GM23338 (cell line): ENCODE measurements around the gene ATG9B. TPM values are rescaled to one million over a fixed set of nuclear protein-coding genes. Genes with fewer than 3 reads are reported as not detected.

Experiments
- ATAC-seq: fragments of 200-7000 bp; cut with Tn5 transposase; 3 replicates; pipeline ENCODE4 v1.9.1; 2020
- DNase-seq: peaks from one replicate; pipeline ENCODE4 v3.0.0-alpha.2; 2015; ENCODE audit warnings: low spot score
- H2AFZ ChIP-seq: fragments of 200-600 bp; sonication (generic); 2 replicates; pipeline ENCODE4 v1.8.0; 2016; ENCODE audit warnings: antibody characterized with exemption, mild to moderate bottlenecking, moderate library complexity
- H3F3A ChIP-seq: fragments of 200-600 bp; sonication (generic); replicated peaks from 2 replicates; pipeline ENCODE4 v1.8.0; 2017; ENCODE audit warnings: antibody characterized with exemption, mixed run types, low read depth
- H3K27ac ChIP-seq: fragments of 200-600 bp; sonication (generic); 2 replicates; pipeline ENCODE4 v1.6.1; 2016; ENCODE audit warnings: low read depth
- H3K27me3 ChIP-seq: fragments of 200-600 bp; sonication (generic); 2 replicates; pipeline ENCODE4 v1.8.0; 2016; ENCODE audit warnings: mild to moderate bottlenecking, mixed run types, moderate library complexity; ENCODE audit not compliant: insufficient read depth
- H3K36me3 ChIP-seq: fragments of 200-600 bp; sonication (generic); 2 replicates; pipeline ENCODE4 v1.8.0; 2016; ENCODE audit warnings: mild to moderate bottlenecking; ENCODE audit not compliant: insufficient read depth
- H3K4me1 ChIP-seq: fragments of 200-600 bp; sonication (generic); 2 replicates; pipeline ENCODE4 v1.8.0; 2016; ENCODE audit warnings: mild to moderate bottlenecking, moderate library complexity; ENCODE audit not compliant: insufficient read depth
- H3K4me2 ChIP-seq: fragments of 200-600 bp; sonication (generic); 2 replicates; pipeline ENCODE4 v1.7.1; 2017; ENCODE audit warnings: mixed run types
- H3K4me3 ChIP-seq: fragments of 200-600 bp; sonication (generic); 2 replicates; pipeline ENCODE4 v1.6.1; 2016; ENCODE audit warnings: mixed run types
- H3K79me2 ChIP-seq: fragments of 200-600 bp; sonication (generic); replicated peaks from 2 replicates; pipeline ENCODE4 v1.8.0; 2017; ENCODE audit warnings: mild to moderate bottlenecking; ENCODE audit not compliant: insufficient read depth
- H3K9me2 ChIP-seq: fragments of 200-600 bp; sonication (generic); 2 replicates; pipeline ENCODE4 v1.8.0; 2017; ENCODE audit not compliant: insufficient read depth
- H4K20me1 ChIP-seq: fragments of 200-600 bp; sonication (generic); replicated peaks from 2 replicates; pipeline ENCODE4 v1.8.0; 2017; ENCODE audit warnings: mild to moderate bottlenecking; ENCODE audit not compliant: insufficient read depth
- H3K27ac Mint-ChIP-seq: 2 replicates; pipeline ENCODE4 v1.8.0; 2020; ENCODE audit warnings: inconsistent platforms, mild to moderate bottlenecking, moderate library complexity, mixed read lengths
- H3K27me3 Mint-ChIP-seq: 3 replicates; pipeline ENCODE4 v1.8.0; 2022; ENCODE audit warnings: low read depth, mild to moderate bottlenecking, moderate library complexity, mixed read lengths, inconsistent platforms; ENCODE audit not compliant: insufficient read depth, poor library complexity
- H3K36me3 Mint-ChIP-seq: 3 replicates; pipeline ENCODE4 v1.8.0; 2021; ENCODE audit warnings: low read depth, mild to moderate bottlenecking, inconsistent platforms, moderate library complexity, mixed read lengths
- H3K4me1 Mint-ChIP-seq: 3 replicates; pipeline ENCODE4 v1.8.0; 2020; ENCODE audit warnings: mild to moderate bottlenecking, inconsistent platforms, mixed read lengths
- H3K4me3 Mint-ChIP-seq: 3 replicates; pipeline ENCODE4 v1.8.0; 2021; ENCODE audit warnings: moderate library complexity, mild to moderate bottlenecking, inconsistent platforms, mixed read lengths
- H3K9me3 Mint-ChIP-seq: 3 replicates; pipeline ENCODE4 v1.8.0; 2020; ENCODE audit warnings: moderate library complexity, mild to moderate bottlenecking, inconsistent platforms, mixed read lengths
- CREB1 ChIP-seq: fragments of 250-450 bp; sonication (Bioruptor Pico); IDR thresholded peaks from 2 replicates; pipeline ENCODE4 v1.5.0; 2020; ENCODE audit warnings: low read depth, mild to moderate bottlenecking, moderate library complexity
- ETS1 ChIP-seq: IDR thresholded peaks from 2 replicates; pipeline ENCODE4 v1.6.1; 2016; ENCODE audit warnings: antibody characterized with exemption
- EZH2 ChIP-seq: fragments of 200-600 bp; sonication (generic); IDR thresholded peaks from one replicate; pipeline ENCODE4 v1.8.0; 2017; ENCODE audit warnings: antibody characterized with exemption, mild to moderate bottlenecking, low read depth; ENCODE audit not compliant: unreplicated experiment
- EZH2phosphoT487 ChIP-seq: fragments of 200-600 bp; sonication (generic); IDR thresholded peaks from one replicate; pipeline ENCODE4 v1.8.1; 2018; ENCODE audit warnings: antibody characterized with exemption; ENCODE audit not compliant: unreplicated experiment
- JUNB ChIP-seq: IDR thresholded peaks from one replicate; pipeline ENCODE4 v1.6.1; 2016; ENCODE audit warnings: antibody characterized with exemption; ENCODE audit not compliant: unreplicated experiment
- POLR2AphosphoS5 ChIP-seq: IDR thresholded peaks from 2 replicates; pipeline ENCODE4 v1.6.1; 2016; ENCODE audit warnings: antibody characterized with exemption, low read depth
- STAT1 ChIP-seq: IDR thresholded peaks from one replicate; pipeline ENCODE4 v1.6.1; 2016; ENCODE audit warnings: antibody characterized with exemption; ENCODE audit not compliant: unreplicated experiment
- ZNF114 ChIP-seq: fragments of 250-450 bp; sonication (Bioruptor Pico); IDR thresholded peaks from 2 replicates; pipeline ENCODE4 v1.5.0; 2020; ENCODE audit warnings: mild to moderate bottlenecking, moderate library complexity
- ZNF462 ChIP-seq: fragments of 250-450 bp; sonication (Bioruptor Pico); IDR thresholded peaks from 2 replicates; pipeline ENCODE4 v1.5.0; 2020; ENCODE audit warnings: mild to moderate bottlenecking, moderate library complexity
- polyA plus RNA-seq: library from polyadenylated mRNA; unstranded; fragments of >200 nt; fragmentation: Nextera tagmentation; extraction: Ambion mirVana; gene quantifications from 2 replicates; pipeline ENCODE4 v1.2.1, GENCODE V29; 2016
- total RNA-seq: library from RNA; depleted of rRNA; stranded (reverse); fragments of >200 nt; shearing (Covaris generic); gene quantifications from 2 replicates; pipeline ENCODE4 v1.2.3, GENCODE V29; 2014
- TF ChIP-seq, protein P1 (sequence below): IDR thresholded peaks from one replicate; pipeline ENCODE4 v1.6.1; 2018; ENCODE audit warnings: antibody characterized with exemption; ENCODE audit not compliant: unreplicated experiment
- TF ChIP-seq, protein P2 (sequence below), 2 experiments: fragments of 200-600 bp in 1 of 2; sonication (generic) in 1 of 2; conservative IDR thresholded peaks; 2 replicates each; pipeline versions ENCODE4 v1.5.1 to v1.6.1; 2016 to 2017; ENCODE audit warnings: antibody characterized with exemption in 2 of 2, low read depth in 2 of 2, mild to moderate bottlenecking in 2 of 2, moderate library complexity in 1 of 2

ATG9B gene
- total and polyA plus RNA-seq, 2 experiments from 2014 or later: 1.2 to 3.4 TPM

GRCh38 chr7:151003572-151003971 is 20.7 kb downstream of the ATG9B start:
- Histone ChIP-seq H3K4me3 (no peak overlapping the region), H3K27me3 (no peaks in the 10 kb centered on the region), H3F3A (0 out of 2 replicates have a peak, but pooled peaks cover 4% of the 10 kb centered on the region), H4K20me1 (no peaks in the 10 kb centered on the region), H3K4me1 (peaks cover 7% of the 10 kb centered on the region; the same call in 1 of the 2 replicates), H3K79me2 (no peaks in the 10 kb centered on the region), H3K9me2 (no peaks in the 10 kb centered on the region), H3K4me2 (no peak overlapping the region), H2AFZ (no peak overlapping the region), H3K36me3 (no peaks in the 10 kb centered on the region), H3K27ac (no peak overlapping the region)
- TF ChIP-seq EZH2phosphoT487 (no peak), CREB1 (CRISPR knock-in tag) (no peak), POLR2AphosphoS5 (no peak), EZH2 (no peak), ZNF462 (CRISPR knock-in tag) (no peak), STAT1 (no peak), ZNF114 (CRISPR knock-in tag) (no peak), JUNB (no peak), ETS1 (no peak)
- TF ChIP-seq, protein P1, sequence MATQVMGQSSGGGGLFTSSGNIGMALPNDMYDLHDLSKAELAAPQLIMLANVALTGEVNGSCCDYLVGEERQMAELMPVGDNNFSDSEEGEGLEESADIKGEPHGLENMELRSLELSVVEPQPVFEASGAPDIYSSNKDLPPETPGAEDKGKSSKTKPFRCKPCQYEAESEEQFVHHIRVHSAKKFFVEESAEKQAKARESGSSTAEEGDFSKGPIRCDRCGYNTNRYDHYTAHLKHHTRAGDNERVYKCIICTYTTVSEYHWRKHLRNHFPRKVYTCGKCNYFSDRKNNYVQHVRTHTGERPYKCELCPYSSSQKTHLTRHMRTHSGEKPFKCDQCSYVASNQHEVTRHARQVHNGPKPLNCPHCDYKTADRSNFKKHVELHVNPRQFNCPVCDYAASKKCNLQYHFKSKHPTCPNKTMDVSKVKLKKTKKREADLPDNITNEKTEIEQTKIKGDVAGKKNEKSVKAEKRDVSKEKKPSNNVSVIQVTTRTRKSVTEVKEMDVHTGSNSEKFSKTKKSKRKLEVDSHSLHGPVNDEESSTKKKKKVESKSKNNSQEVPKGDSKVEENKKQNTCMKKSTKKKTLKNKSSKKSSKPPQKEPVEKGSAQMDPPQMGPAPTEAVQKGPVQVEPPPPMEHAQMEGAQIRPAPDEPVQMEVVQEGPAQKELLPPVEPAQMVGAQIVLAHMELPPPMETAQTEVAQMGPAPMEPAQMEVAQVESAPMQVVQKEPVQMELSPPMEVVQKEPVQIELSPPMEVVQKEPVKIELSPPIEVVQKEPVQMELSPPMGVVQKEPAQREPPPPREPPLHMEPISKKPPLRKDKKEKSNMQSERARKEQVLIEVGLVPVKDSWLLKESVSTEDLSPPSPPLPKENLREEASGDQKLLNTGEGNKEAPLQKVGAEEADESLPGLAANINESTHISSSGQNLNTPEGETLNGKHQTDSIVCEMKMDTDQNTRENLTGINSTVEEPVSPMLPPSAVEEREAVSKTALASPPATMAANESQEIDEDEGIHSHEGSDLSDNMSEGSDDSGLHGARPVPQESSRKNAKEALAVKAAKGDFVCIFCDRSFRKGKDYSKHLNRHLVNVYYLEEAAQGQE: no peak
- TF ChIP-seq, protein P2, sequence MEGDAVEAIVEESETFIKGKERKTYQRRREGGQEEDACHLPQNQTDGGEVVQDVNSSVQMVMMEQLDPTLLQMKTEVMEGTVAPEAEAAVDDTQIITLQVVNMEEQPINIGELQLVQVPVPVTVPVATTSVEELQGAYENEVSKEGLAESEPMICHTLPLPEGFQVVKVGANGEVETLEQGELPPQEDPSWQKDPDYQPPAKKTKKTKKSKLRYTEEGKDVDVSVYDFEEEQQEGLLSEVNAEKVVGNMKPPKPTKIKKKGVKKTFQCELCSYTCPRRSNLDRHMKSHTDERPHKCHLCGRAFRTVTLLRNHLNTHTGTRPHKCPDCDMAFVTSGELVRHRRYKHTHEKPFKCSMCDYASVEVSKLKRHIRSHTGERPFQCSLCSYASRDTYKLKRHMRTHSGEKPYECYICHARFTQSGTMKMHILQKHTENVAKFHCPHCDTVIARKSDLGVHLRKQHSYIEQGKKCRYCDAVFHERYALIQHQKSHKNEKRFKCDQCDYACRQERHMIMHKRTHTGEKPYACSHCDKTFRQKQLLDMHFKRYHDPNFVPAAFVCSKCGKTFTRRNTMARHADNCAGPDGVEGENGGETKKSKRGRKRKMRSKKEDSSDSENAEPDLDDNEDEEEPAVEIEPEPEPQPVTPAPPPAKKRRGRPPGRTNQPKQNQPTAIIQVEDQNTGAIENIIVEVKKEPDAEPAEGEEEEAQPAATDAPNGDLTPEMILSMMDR (conservative IDR thresholded peaks at IDR 0.05; ENCODE audit: low read depth in 2 of 2): no peak
- DNase-seq (no peak), ATAC-seq (no peak)
- Mint-ChIP-seq H3K27me3 (peaks cover 9% of the 10 kb centered on the region), H3K4me1 (peaks cover 15% of the 10 kb centered on the region), H3K36me3 (no peaks in the 10 kb centered on the region; the same call in 2 of the 3 replicates), H3K27ac (no peak overlapping the region), H3K4me3 (no peak overlapping the region), H3K9me3 (no peaks in the 10 kb centered on the region)
